H4 (cell line): ENCODE measurements around the gene MTAP. TPM values are rescaled to one million over a fixed set of nuclear protein-coding genes. Genes with fewer than 3 reads are reported as not detected.

Experiments
- DNase-seq: peaks from one replicate; pipeline ENCODE4 v3.0.0-alpha.2; 2015; ENCODE audit warnings: low spot score
- total RNA-seq: library from RNA; depleted of rRNA; stranded (reverse); fragments of >200 nt; shearing (Covaris generic); gene quantifications from 2 replicates; pipeline ENCODE4 v1.2.3, GENCODE V29; 2014

The MTAP gene
- total RNA-seq, 1 experiment from 2014 or later, result not detected

GRCh38 chr9:21804791-21805190, 2.4 kb downstream of the MTAP start:
- DNase-seq, result no peak

- no peak for DNase-seq
Measured at GRCh38 chr9:21806644-21807043, 4.2 kb downstream of the MTAP start.

- DNase-seq, result no peak
Measured at GRCh38 chr9:21810388-21810787, 8.0 kb downstream of the MTAP start.

GRCh38 chr9:21810881-21811280, 8.4 kb downstream of the MTAP start:
- DNase-seq, result no peak

- DNase-seq, result no peak
Measured at GRCh38 chr9:21811914-21812313, 9.5 kb downstream of the MTAP start.

- DNase-seq, result no peak
Measured at GRCh38 chr9:21812415-21812814, 10.0 kb downstream of the MTAP start.

- DNase-seq, result no peak
Measured at GRCh38 chr9:21812946-21813568, 10.6 kb downstream of the MTAP start.

- no peak for DNase-seq
Measured at GRCh38 chr9:21813575-21814473, 11.4 kb downstream of the MTAP start.

- no peak for DNase-seq
Measured at GRCh38 chr9:21815643-21816042, 13.2 kb downstream of the MTAP start.

- DNase-seq, result no peak
Measured at GRCh38 chr9:21817176-21817575, 14.7 kb downstream of the MTAP start.

GRCh38 chr9:21825637-21826036, 23.2 kb downstream of the MTAP start:
- DNase-seq, result no peak

- DNase-seq, result no peak
Measured at GRCh38 chr9:21828853-21829410, 26.5 kb downstream of the MTAP start.

- no peak for DNase-seq
Measured at GRCh38 chr9:21830589-21830988, 28.2 kb downstream of the MTAP start.

GRCh38 chr9:21831841-21832509, 29.5 kb downstream of the MTAP start:
- DNase-seq, result no peak

GRCh38 chr9:21833090-21833801, 30.8 kb downstream of the MTAP start:
- DNase-seq, result no peak

GRCh38 chr9:21835121-21835520, 32.7 kb downstream of the MTAP start:
- no peak for DNase-seq

- no peak for DNase-seq
Measured at GRCh38 chr9:21836437-21837161, 34.2 kb downstream of the MTAP start.

- no peak for DNase-seq
Measured at GRCh38 chr9:21837501-21837900, 35.1 kb downstream of the MTAP start.

- no peak for DNase-seq
Measured at GRCh38 chr9:21840647-21841046, 38.2 kb downstream of the MTAP start.

GRCh38 chr9:21841133-21841532, 38.7 kb downstream of the MTAP start:
- DNase-seq, result no peak

- DNase-seq, result no peak
Measured at GRCh38 chr9:21848615-21849014, 46.2 kb downstream of the MTAP start.
